Endothelial cell of umbilical vein (primary cell): Measurements from ENCODE around the gene CHRNA9. TPM values are rescaled to one million over a fixed set of nuclear protein-coding genes. Genes with fewer than 3 reads are reported as not detected.

Experiments
- BruUV-seq: library from RNA; stranded (reverse); fragments of 400-500 nt; replicated peaks from 2 replicates; lab custom pipeline; 2021; lab: Mats Ljungman, UMichigan
- CTCF ChIA-PET: fragments of 300-600, 350-600 bp; sonication (Branson Sonifier 250); formaldehyde crosslinking; loops from one replicate; lab custom pipeline; 2021; ENCODE audit warnings: antibody characterized with exemption, inconsistent platforms; lab: Charles Lee
- POLR2A ChIA-PET: fragments of 300-600, 350-600 bp; sonication (Branson Sonifier 250); formaldehyde crosslinking; loops from one replicate; lab custom pipeline; 2021; ENCODE audit warnings: antibody characterized with exemption, inconsistent platforms; lab: Charles Lee
- DNase-seq: peaks from one replicate; pipeline ENCODE4 v3.0.0-alpha.2; 2011; ENCODE audit warnings: low read depth, low spot score
- FAIRE-seq: peaks from 2 replicates; lab custom pipeline; 2011; peaks lifted over from hg19 to GRCh38; lab: Jason Lieb, UNC
- H2AFZ ChIP-seq: 2 replicates; pipeline ENCODE4 v1.6.0; 2012; ENCODE audit warnings: low read depth, low read length, control low read depth, inconsistent platforms
- H3K27ac ChIP-seq: 2 replicates; pipeline ENCODE4 v1.5.1; 2011; ENCODE audit warnings: low read depth, mild to moderate bottlenecking, control low read depth, low read length, moderate library complexity; ENCODE audit not compliant: insufficient read depth
- H3K27me3 ChIP-seq, 2 experiments: 2 replicates each; pipeline versions ENCODE4 v1.6.0 to v1.6.1; 2011; ENCODE audit warnings: low read length in 2 of 2, mixed read lengths in 1 of 2; ENCODE audit not compliant: control insufficient read depth in 2 of 2, insufficient read depth in 2 of 2
- H3K36me3 ChIP-seq, 2 experiments: 2 replicates in 1 of 2; 3 replicates in 1 of 2; pipeline ENCODE4 v1.5.1; 2011; ENCODE audit warnings: low read length in 2 of 2, mild to moderate bottlenecking in 1 of 2, moderate library complexity in 1 of 2; ENCODE audit not compliant: control insufficient read depth in 2 of 2, insufficient read depth in 2 of 2; ENCODE audit errors: extremely low read depth in 1 of 2
- H3K4me1 ChIP-seq: 3 replicates; pipeline ENCODE4 v1.5.1; 2011; ENCODE audit warnings: mild to moderate bottlenecking, low read length; ENCODE audit not compliant: control insufficient read depth, insufficient read depth; ENCODE audit errors: extremely low read depth
- H3K4me2 ChIP-seq: 2 replicates; pipeline ENCODE4 v1.6.1; 2011; ENCODE audit warnings: low read length, control low read depth, mixed read lengths; ENCODE audit not compliant: insufficient read depth
- H3K4me3 ChIP-seq, 3 experiments: fragments of 200-600 bp in 1 of 3; sonication (generic), shearing (Covaris generic) in 1 of 3; replicated peaks in 1 of 3; 2 replicates each; pipeline ENCODE4 v1.5.1; 2011 to 2016; ENCODE audit warnings: control low read depth in 3 of 3, low read length in 3 of 3, mild to moderate bottlenecking in 2 of 3, inconsistent platforms in 1 of 3, low read depth in 1 of 3, moderate library complexity in 1 of 3; ENCODE audit not compliant: insufficient read depth in 1 of 3
- H3K79me2 ChIP-seq: 2 replicates; pipeline ENCODE4 v1.6.0; 2012; ENCODE audit warnings: low read length, inconsistent platforms; ENCODE audit not compliant: control insufficient read depth, insufficient read depth
- H3K9ac ChIP-seq: replicated peaks from 2 replicates; pipeline ENCODE3; 2011; ENCODE audit warnings: low read length, control low read depth; ENCODE audit not compliant: insufficient read depth; ENCODE audit errors: extremely low read depth
- H3K9me1 ChIP-seq: replicated peaks from 3 replicates; pipeline ENCODE4 v1.6.0; 2011; ENCODE audit warnings: mild to moderate bottlenecking, low read length; ENCODE audit not compliant: control insufficient read depth, insufficient read depth; ENCODE audit errors: extremely low read depth
- H3K9me3 ChIP-seq: replicated peaks from 2 replicates; pipeline ENCODE4 v1.5.1; 2012; ENCODE audit warnings: low read length, inconsistent platforms; ENCODE audit not compliant: control insufficient read depth, insufficient read depth
- H4K20me1 ChIP-seq: replicated peaks from 2 replicates; pipeline ENCODE3; 2011; ENCODE audit warnings: mild to moderate bottlenecking, low read length; ENCODE audit not compliant: control insufficient read depth, insufficient read depth; ENCODE audit errors: extremely low read depth
- EZH2 ChIP-seq: IDR thresholded peaks from 2 replicates; pipeline ENCODE4 v1.6.1; 2012; ENCODE audit warnings: borderline replicate concordance, low read depth, mild to moderate bottlenecking, moderate library complexity, low read length, inconsistent platforms; ENCODE audit not compliant: severe bottlenecking
- FOS ChIP-seq: IDR thresholded peaks from 2 replicates; pipeline ENCODE4 v1.6.1; 2011; ENCODE audit warnings: mild to moderate bottlenecking, low read length, moderate library complexity, borderline replicate concordance; ENCODE audit not compliant: insufficient read depth
- GATA2 ChIP-seq: IDR thresholded peaks from 2 replicates; pipeline ENCODE4 v1.7.0; 2011; ENCODE audit warnings: low read depth, mild to moderate bottlenecking, moderate library complexity, mixed read lengths, low read length; ENCODE audit not compliant: insufficient read length, insufficient read depth
- JUN ChIP-seq: IDR thresholded peaks from 2 replicates; pipeline ENCODE4 v1.6.1; 2011; ENCODE audit warnings: borderline replicate concordance, low read depth; ENCODE audit not compliant: insufficient read length, insufficient read depth
- MYC ChIP-seq: IDR thresholded peaks from one replicate; pipeline ENCODE4 v1.6.1; 2011; ENCODE audit warnings: mild to moderate bottlenecking, low read depth, low read length
- POLR2A ChIP-seq: IDR thresholded peaks from 2 replicates; pipeline ENCODE4 v1.6.1; 2012; ENCODE audit warnings: low read depth, mild to moderate bottlenecking, control low read depth, low read length
- POLR2AphosphoS5 ChIP-seq: IDR thresholded peaks from 2 replicates; pipeline ENCODE4 v1.6.1; 2012; ENCODE audit warnings: low read depth, mild to moderate bottlenecking, control low read depth, low read length, moderate library complexity; ENCODE audit not compliant: insufficient read depth
- dilution Hi-C: fragments of 300-500 bp; cut with MboI; formaldehyde crosslinking; loops from one replicate; pipeline ENCODE4 v1.15.0; 2019; ENCODE audit warnings: low sequenced_read_pairs; ENCODE audit not compliant: extremely low pct_ligation_motif_present
- intact Hi-C: fragments of 100-400 bp; cut with micrococcal nuclease; formaldehyde crosslinking; loops from one replicate; pipeline ENCODE4 v1.10.0; 2022
- polyA plus RNA-seq, 4 experiments: library from polyadenylated mRNA; depleted of rRNA in 3 of 4; stranded (reverse) in 3 of 4; unstranded in 1 of 4; fragments of >200 nt; gene quantifications; 2 replicates each; pipeline versions ENCODE4 v1.2.1 to v1.2.3, GENCODE V29; 2011 to 2012; ENCODE audit warnings: missing spikeins in 1 of 4
- total RNA-seq: library from RNA; stranded (reverse); gene quantifications from 2 replicates; pipeline ENCODE4 v1.2.3, GENCODE V29; 2021
- TF ChIP-seq, protein P1 (sequence below): IDR thresholded peaks from 2 replicates; pipeline ENCODE4 v1.6.1; 2011; ENCODE audit not compliant: insufficient read depth, insufficient read length
- TF ChIP-seq, protein P2 (sequence below), 2 donors: IDR thresholded peaks; 1 replicate in 1 of 2; 2 replicates in 1 of 2; pipeline ENCODE4 v1.5.1; 2011; ENCODE audit warnings: low read length in 2 of 2, mild to moderate bottlenecking in 2 of 2, moderate library complexity in 2 of 2, control low read depth in 1 of 2, inconsistent platforms in 1 of 2, low read depth in 1 of 2; ENCODE audit not compliant: insufficient read depth in 1 of 2; ENCODE audit errors: extremely low read depth in 1 of 2

CHRNA9 gene
- total and polyA plus RNA-seq, 2 donors (not counting 3 experiments of a cell fraction or from before 2014, with no cell fraction given) = not detected

DNA sequence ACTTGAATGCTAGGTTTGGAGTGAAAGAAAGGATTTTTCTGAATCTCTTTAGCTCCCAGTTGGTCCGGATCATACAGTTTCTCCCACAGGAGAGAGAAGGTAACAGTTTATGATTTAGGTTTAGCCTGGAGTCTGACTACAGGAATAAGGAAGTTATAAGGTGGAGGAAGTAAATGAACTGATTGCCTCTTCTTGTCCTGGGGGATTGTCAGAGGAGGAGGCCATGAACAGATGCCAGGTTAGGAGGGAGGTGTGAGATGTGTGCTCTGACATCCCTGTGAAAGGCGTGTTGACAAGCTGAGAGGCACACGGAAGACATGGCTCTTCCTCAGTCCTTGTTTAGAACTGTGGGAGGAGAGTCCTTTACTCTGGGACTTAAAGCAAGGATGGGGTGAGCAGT is 64.4 kb downstream of the CHRNA9 start:
- FAIRE-seq (no peak), DNase-seq (no peak)
- Histone ChIP-seq H3K79me2 (no peaks in the 10 kb centered on the region), H3K9ac (no peak overlapping the region), H2AFZ (no peak overlapping the region), H3K9me3 (no peaks in the 10 kb centered on the region), H3K27me3 (no peaks in the 10 kb centered on the region), H3K4me3 (no peak overlapping the region), H4K20me1 (no peaks in the 10 kb centered on the region), H3K9me1 (no peaks in the 10 kb centered on the region), H3K4me2 (no peak overlapping the region), H3K4me1 (no peaks in the 10 kb centered on the region), H3K27ac (no peak overlapping the region), H3K36me3 (no peaks in the 10 kb centered on the region)
- TF ChIP-seq GATA2 = no peak
- TF ChIP-seq POLR2A = no peak
- no peak for TF ChIP-seq JUN
- dilution Hi-C loops = no loop called here
- no TSS peak for BruUV-seq
- ChIA-PET POLR2A (no interaction called here), CTCF (no interaction called here)
- intact Hi-C loops = no loop called here

DNA sequence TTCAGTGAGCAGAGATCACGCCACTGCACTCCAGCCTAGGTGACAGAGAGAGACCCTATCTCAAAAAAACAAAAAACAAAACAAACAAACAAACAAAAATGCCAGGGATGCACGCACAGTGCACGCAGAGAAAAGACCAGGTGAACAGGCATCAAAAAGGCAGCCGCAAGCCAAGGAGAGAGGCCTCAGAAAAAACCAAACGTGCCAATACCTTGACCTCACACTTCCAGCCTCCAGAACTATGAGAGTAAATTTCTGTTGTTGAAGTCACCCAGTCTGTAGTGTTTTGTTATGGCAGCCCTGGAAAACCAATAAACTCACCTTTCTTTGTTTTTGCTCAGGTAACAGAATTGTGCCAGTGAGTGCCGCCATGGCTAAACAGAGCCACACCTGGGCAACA is 66.0 kb downstream of the CHRNA9 start:
- ChIA-PET CTCF (no interaction called here), POLR2A (no interaction called here)
- Histone ChIP-seq H2AFZ (no peak overlapping the region), H3K9me3 (no peaks in the 10 kb centered on the region), H3K9ac (no peak overlapping the region), H3K36me3 (no peaks in the 10 kb centered on the region), H3K4me1 (no peaks in the 10 kb centered on the region), H3K27me3 (no peaks in the 10 kb centered on the region), H3K27ac (no peak overlapping the region), H3K9me1 (no peaks in the 10 kb centered on the region), H3K79me2 (no peaks in the 10 kb centered on the region), H4K20me1 (no peaks in the 10 kb centered on the region), H3K4me2 (no peak overlapping the region), H3K4me3 (no peak overlapping the region)
- DNase-seq (no peak), FAIRE-seq (no peak)
- intact Hi-C loops (no loop called here), dilution Hi-C loops (no loop called here)
- BruUV-seq = no TSS peak
- TF ChIP-seq GATA2 = no peak
- no peak for TF ChIP-seq JUN
- TF ChIP-seq POLR2AphosphoS5 = no peak
- TF ChIP-seq EZH2 = no peak
- TF ChIP-seq, protein P1, sequence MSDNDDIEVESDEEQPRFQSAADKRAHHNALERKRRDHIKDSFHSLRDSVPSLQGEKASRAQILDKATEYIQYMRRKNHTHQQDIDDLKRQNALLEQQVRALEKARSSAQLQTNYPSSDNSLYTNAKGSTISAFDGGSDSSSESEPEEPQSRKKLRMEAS = no peak
- no peak for TF ChIP-seq POLR2A
- TF ChIP-seq, protein P2, sequence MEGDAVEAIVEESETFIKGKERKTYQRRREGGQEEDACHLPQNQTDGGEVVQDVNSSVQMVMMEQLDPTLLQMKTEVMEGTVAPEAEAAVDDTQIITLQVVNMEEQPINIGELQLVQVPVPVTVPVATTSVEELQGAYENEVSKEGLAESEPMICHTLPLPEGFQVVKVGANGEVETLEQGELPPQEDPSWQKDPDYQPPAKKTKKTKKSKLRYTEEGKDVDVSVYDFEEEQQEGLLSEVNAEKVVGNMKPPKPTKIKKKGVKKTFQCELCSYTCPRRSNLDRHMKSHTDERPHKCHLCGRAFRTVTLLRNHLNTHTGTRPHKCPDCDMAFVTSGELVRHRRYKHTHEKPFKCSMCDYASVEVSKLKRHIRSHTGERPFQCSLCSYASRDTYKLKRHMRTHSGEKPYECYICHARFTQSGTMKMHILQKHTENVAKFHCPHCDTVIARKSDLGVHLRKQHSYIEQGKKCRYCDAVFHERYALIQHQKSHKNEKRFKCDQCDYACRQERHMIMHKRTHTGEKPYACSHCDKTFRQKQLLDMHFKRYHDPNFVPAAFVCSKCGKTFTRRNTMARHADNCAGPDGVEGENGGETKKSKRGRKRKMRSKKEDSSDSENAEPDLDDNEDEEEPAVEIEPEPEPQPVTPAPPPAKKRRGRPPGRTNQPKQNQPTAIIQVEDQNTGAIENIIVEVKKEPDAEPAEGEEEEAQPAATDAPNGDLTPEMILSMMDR (IDR thresholded peaks at IDR 0.05; ENCODE audit: extremely low read depth in 1 of 2, insufficient read depth in 1 of 2, low read depth in 1 of 2, low read length in 2 of 2) = no peak
- no peak for TF ChIP-seq MYC
- no peak for TF ChIP-seq FOS
